ENCODE data around the gene PSMB7. TPM values are rescaled to one million over a fixed set of nuclear protein-coding genes. Genes with fewer than 3 reads are reported as not detected.

The PSMB7 gene
- total RNA-seq, 1 experiment from 2014 or later, result 447 TPM

DNA sequence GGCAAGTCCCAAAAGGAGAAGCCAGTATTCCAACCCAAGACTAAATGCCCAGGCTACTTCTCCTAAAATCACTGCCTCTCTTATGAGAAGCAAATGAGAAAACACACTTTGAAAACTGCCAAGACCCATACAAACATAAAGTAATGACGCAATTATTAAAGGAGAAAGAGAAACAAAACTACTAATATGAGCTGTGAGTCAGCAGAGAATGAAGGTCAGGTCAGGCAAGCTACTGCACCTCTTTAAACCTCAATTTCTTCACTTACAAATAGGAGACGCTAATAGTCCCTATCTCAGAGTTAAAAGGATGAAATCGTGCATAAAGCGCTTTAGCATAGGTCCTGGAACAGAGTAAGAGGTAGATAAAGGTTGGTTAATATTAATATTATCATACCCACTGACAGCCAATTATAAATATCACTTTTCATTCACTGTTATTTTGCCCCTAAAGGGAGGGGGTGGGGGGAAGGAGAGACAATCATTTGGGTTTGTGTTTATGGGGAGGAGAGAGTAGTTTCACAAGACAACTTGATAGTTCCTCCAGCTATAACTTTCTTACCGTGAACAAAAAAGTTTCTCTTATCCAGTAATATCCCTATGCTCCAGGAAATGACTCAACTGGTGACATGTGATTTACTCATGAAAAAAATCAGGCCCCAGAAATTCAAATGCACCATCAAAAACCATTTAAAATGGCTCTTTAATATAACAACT lies 3.6 kb downstream of the PSMB7 start:
- no peak for DNase-seq (ENCODE audit: low spot score)

DNA sequence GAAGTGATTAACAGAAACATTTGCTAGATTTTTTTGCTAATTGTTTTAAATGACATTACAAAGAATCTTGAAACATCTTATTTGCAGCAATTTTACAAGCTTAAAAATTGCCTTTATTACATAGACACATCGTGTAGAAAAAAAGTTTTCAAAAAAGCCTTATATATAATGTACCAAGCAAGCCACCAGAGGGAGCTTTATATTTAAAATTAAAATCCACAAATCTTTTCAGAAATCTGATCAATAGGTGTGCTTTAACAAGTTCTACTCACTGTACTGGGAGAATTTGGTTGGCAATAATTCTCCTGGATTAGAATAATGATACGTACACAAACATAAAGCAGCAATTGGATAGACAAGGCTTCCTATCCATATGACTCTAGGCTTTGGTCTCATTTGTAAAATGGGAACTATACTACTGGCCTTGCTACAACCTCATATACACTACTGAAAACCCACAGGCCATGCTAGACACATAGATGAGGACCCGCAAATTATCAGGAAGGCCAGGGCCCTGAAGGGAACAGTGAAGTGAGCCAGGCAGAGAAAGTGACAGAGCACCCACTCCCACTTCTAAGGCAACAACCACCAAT lies 4.8 kb downstream of the PSMB7 start:
- DNase-seq (ENCODE audit: low spot score), result no peak

DNA sequence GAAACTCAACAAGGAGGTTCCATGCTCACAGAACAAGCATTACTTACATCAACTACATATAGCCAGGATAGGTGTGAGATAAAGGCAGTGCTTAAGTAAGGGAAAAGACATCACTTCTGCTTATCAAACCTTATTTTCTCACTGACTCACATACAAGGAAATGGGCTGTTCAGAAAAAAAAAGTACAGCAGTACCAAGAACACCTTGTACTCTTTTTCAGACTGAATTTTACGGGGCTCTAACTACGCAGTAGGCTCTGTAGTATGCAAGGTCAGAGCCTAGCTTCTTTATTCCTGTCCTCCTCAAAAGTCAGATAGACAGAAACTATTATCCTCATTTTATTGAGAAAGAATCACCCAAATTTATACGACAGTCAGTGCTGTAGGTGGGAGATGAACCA lies 5.8 kb downstream of the PSMB7 start:
- DNase-seq (ENCODE audit: low spot score), result no peak

DNA sequence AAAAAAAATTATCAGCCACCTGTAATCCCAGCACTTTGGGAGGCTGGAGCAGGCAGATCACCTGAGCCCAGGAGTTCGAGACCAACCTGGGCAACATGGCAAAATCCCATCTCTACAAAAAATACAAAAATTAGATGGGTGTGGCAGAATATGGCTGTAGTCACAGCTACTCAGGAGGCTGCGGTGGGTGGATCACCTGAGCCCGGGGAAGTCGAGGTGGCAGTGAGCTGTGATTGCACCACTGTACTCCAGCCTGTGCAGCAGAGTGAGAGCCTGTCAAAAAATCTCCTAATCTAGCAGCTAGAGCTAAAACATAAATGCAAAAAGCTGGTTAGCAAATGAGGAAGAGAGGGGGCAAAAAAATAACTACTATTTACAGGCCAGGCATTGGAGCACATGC lies 12.0 kb downstream of the PSMB7 start:
- no peak for DNase-seq (ENCODE audit: low spot score)

DNA sequence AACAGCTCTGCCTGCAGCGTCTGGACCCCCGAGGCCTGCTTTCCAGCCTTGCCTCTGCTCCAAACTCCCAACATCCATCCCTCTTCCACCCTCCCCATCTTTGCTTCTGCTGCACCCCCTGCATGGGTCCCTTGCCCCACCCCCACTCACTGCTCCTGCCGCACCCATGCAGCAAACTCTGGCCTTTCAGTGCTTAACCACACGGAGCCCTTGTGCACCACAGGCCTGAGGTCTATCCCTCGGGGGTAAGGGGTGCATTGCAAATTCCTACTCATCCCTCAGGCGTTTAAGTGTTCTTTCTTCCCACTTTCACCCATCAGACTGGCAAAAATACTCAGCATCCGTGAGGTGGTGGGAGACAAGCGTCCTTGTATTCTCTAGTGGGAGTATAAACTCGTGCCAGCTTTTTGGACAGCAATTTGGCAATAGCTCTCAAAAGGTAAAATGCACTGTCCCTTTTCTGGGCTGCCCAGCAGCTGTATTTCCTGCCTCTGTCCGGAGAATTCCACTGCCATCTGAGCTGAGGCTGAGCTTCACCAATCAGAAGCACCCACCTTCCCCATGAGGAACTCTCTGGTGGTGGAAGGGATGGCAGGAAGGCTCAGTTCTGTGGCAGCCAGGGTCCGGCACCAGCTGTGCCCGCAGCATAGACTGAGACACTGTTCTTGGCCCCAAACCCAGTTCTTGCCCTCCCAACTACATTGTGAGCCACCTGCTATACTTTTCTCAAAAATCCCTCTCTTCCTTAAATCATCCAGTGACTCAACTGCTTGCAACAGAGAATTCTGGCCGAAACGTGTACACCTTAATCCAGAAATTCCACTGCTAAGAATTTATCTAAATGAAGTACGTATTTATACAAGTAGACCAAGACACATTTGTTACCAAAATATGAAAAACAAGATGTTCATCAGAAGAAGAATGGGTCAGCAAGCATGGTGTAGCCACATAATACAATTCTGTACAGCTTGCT lies 15.0 kb downstream of the PSMB7 start:
- no peak for DNase-seq (ENCODE audit: low spot score)

DNA sequence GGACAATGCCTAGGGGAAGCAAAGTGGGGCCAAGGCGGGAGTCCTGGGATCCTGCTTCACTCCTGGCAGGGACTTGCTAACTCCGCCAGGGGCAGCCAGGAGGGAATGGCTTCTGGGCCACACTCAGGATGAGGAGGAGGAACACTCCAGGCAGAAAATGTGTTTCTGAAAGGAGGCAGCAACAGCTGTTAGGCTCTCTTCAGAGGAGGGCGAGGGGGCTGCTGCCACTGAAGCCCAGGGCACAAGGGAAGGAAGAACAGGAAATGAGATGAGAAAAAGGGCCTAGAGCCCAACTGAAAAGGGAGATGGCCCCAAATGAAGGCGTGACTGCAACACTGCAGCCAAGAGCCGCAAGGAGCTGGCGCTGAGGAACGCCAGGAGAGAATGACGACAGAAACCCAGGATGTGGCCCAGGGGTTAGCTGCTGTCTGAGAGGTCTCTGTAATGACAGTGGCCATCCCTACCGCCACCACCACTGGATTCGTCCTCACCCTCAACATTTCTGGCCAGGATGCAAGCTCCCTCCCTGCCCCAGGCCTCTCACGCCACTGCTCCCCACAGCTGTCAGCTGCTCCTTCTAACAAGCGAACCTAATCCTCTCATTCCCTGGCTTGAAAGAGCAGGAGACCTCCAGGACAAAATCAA lies 15.8 kb downstream of the PSMB7 start:
- no peak for DNase-seq (ENCODE audit: low spot score)

DNA sequence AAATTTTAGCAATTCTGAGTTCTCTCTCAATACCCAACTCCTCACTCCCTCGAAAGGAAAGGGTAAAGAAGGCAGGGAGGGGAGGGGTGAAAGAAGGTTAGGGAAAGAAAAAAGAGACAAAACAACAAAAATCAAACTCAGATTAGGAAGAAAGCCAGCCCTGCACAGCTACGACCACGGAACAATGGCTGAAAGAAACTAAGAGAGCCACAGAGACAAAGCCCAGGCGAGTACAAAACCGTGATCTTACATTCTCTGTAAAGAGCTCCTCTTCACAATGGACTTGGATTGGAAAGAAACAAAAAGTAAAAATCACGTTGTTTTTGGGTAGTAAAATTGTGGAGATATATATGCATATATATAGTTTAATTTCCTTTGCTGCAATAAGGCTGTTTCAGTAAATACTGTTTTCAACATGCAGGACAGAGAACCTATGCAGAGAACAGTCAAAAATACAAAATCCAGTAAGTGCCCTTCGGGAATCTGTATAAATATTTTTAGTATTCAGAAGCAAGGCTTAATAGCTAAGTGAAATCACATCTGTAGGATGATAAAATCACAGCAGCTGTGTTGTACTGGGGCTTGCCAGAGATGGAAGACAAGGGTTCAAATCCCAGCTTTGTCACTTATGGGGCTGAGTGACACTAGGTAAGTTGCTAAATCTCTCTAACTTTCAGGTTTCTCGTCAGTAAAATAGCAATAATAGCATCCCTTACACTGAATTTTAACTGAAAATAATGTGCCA lies 16.9 kb downstream of the PSMB7 start:
- DNase-seq (ENCODE audit: low spot score), result no peak

DNA sequence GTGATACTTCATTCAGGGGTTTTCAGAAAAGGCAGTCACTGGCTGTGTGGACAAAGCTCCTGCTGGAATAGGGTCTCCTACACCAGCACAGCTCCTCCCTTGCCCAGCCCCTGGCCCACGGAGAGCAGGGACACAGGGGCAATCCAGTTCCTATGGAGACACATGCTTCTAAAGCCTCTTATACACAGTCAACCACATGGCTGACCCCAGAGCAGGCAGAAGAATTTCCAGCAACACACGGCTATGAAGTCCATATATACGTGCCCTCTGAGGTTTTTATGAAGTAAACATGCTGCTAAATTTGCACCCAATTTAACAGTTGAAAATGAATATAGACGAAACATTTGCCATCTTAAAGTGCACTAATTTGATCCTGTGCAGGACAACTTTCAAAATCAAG lies 19.4 kb downstream of the PSMB7 start:
- DNase-seq (ENCODE audit: low spot score), result no peak

DNA sequence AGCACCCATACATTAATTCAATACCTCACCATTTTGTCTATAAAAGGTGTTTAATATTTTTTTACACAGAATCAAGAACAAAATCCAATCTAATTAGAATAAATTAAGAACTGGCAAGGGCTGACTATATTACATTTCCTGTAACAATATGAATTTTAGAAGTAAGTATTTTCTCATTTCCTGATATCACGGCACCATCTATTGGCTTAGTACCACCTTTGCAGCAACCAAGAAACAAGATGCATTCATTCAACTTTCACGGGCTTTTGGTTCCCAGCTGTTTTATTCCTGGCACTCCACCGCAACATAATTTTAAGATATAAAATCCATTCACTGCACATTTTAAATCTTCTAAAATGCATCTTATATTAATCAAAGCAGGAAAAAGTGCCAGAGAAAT lies 20.6 kb downstream of the PSMB7 start:
- DNase-seq (ENCODE audit: low spot score), result no peak

DNA sequence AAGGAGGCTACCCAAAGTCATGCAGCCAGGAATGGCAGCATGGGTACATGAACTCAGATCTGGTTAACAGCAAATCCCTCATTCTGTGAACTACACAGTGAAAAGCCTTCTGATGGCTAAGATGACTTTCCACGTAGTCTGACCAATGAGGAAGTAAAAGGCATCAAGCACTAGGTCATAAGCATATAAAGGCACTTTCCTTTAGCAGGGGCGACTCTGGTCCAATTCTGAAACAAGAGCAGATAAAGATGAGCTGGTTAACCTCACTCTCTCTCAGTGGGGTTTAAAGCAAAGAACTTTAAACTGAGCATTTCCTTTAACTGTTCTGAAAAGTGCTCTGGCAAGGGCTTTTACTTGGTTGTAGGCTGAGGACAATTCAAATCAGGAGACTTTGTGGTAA lies 21.1 kb downstream of the PSMB7 start:
- DNase-seq (ENCODE audit: low spot score), result no peak

DNA sequence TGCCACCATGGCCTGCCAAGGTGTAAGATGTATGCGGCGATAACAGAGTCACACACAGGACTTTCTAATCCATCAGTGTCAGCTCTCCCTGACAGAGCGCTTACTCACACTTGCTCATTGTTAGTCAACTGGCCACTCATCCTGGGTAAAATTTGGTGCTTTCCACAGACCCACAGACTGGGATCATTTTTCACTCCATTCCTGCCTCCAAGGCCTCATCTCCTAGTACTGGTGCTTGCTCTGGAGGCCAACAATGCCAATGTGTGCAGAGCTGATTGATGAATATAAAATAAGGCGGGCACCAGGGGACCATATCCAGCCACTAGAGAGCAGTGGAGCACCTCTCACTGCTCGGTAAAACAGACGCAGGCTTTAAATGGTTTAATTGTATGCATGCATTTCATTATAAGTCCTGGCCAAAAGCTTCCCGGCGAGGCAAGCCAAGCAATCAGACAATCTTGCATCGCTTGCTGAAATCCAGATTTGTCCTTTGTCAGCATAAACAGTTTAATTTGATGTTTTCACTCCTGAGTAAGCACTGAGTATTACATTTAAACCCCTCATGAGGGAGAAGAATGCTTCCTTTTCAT lies 22.3 kb downstream of the PSMB7 start:
- peak; percentile 71 for DNase-seq (ENCODE audit: low spot score)

DNA sequence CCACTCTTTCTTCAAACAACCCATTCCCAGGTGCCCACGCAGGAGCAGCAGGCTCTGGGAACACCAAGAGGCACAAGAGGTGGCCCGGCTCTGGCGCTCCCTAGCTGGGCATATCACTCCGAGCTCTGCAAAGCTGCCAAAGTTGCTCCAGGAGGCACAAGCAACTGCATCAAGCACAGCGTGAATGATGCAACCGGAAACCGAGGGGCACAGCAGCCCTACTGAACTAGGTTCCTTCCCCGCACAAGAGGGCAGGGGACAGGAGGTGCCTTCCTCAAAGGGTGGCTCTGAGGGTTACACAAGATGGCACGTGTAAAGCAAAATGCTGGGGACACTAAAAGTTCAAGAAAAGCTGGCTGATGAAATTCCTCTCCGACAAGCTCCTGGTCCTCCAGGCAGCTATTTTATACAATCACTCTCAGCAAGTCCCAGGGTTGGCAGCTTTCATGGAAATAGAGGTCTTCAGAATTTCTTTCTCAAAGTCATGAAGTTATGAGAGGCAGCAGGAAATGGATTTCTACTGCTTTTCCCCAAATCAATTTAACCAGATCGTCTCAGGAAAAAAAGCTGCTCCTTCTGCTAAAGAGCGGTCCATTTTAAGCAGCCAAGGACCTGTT lies 22.9 kb downstream of the PSMB7 start:
- DNase-seq (ENCODE audit: low spot score), result peak; percentile 76

DNA sequence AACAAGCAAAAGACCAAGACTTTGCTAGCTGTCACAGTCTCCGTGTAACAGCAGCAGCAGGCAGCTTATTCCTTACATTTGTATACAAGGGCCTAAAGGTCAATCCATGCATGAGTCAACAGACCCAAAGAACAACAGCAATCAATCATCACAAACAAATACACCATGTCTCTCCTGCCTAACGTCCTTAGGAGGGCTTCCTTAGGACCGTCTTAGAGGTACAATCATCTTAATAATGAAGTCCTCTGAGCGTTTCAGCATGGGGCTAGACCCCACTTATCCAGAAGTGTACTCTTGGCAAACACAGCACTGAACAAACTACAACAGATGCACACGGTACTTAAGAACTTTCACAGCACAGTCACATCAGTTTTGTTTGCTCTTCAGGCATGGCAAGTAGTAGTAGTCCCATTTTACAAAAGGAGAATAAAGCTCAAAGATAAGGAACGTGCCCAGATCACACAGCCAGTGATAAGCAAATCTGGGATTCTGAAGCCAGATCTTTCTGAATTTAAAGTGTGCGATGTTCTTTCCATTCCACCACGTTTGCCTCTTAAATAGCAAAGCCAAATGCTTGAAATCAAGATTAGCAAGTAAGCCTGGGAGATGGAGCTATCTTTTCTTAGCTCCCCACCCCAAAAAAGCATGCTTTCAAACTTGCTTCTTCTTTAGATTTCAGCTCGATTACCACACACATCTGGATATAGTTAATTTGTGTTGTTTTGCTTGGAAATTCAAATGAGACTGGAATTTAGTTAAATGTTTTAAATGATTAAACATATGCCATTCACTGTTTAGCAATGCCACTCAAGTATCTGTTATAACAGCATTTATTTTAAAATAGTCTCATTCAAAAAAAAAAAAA lies 24.2 kb downstream of the PSMB7 start:
- DNase-seq (ENCODE audit: low spot score), result no peak

DNA sequence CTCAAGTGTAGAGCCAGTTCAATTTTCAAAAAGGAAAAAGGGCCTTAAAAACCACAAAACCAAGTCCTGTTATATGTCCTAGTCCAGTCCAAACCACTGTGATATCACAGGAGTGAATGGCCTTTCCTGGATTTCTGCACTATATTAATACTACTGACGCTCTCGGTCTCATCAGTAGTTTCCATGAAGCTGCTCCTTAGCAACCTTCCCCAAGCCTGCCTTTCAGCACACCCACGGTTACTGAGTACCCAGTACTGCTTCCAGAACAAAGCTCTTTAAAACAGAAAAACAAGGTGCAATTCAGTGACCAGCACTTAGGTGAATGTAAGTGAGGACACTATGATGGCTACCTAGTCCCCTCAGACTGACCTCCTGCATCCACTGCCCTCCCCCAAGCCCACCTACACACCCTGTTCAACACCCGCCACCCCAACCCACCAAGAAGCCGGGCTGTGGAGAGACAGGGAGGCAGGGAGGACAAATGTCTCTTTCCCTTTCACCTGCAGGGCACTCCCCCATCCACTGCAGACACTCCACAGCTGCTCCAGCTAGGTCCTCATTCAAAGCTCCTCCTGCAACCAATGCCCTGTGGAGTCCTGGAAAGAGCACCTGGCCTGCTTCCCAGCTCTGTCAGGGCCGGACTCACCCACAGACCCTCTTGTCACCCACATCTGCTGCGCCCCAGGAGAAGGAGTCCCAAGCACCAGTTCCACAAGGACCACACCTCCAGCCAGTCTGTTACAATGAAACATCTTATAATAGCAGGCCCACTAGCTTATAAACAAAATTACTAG lies 25.9 kb downstream of the PSMB7 start:
- DNase-seq (ENCODE audit: low spot score), result no peak

DNA sequence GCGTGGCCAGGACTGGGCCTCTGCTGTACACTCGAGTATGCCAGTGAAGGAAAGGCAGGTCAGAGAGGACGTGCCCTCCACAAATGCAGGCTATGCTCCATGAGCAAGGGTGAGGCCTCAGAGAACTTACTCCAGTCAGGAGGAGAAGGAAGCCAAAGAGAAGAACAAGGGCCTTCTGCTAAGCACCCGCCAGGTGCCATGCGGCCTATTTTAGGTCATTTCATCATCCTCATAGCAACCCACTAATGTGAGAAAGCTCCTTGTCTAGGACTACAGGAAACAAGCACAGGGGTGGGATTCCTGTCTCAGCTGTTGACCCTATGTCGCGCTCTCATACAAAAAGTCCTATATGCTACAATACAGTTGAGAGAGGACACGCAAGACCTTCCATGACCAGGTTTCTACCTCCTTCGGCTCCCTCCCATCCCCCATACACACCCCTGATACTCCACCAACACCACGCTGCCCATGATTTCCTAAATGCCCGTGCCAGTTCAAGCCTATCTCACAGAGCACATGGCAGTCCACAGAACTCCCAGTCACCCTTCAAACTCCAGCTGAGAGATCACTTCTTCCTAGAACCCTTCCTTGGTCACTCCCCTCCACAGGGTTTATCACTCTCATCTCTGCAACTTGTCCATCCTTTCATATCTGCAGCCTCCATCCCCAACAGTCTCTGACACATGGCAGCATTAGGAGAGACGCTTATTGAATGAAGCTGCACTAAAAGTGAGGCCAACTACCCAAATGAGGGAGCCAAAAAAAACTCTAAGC lies 26.8 kb downstream of the PSMB7 start:
- DNase-seq (ENCODE audit: low spot score), result no peak

DNA sequence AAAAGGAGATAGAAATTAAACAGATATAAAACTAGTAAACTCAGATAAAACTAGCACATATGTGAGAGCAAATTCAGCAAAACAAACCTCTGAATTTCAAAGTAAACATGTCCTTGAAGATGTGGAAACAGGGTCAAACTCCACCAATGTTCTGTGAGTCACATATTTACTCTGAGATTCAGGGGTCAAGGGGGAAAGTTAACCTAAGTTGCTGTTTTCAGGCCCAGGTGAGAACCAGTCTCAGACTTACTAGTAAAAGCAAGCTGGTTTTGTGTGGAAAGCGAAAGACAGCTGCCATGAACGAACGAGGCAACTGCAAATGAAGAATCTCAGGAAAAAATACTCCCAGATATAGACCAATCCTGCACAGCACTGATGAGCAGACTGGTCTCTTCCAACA lies 29.0 kb downstream of the PSMB7 start:
- DNase-seq (ENCODE audit: low spot score), result no peak

DNA sequence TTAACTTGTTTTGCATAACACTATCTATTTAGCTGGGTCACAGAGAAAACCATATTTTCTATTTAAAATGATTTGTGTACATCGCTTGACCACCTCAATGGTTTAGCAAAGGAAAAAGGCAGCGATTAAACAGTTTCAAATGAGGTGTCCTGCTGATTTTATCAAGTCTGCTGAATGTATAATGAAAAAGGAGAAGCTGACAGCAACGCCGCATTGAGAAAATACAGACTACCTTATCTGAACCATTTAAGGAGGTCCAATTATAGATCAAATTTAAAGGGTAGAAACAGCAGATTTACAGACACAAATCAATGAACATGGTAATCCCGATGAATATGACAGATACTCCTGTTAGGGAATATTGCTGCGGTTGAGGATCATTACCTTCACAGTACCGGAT lies 29.6 kb downstream of the PSMB7 start:
- no peak for DNase-seq (ENCODE audit: low spot score)

DNA sequence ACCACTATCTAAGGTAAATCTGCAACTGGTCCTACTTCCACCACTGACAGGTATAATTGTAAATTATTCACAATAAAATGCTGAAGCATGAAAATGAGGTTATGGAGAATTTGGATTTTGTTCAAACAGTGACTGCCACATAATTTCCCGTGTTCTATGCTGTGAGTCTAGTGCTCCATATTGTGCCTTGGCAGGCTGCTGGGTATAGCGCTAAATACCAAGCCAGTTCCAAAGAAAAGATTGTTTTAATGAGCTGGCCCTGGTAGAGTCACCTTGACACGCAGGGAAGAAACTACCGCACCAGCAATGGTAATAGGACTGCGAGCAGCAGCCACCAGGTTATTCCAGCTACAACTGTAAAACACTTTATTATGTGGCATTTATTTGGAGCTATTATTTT lies 30.4 kb downstream of the PSMB7 start:
- no peak for DNase-seq (ENCODE audit: low spot score)
